WTC11 (cell line): ENCODE data around the gene TRIOBP. TPM values are rescaled to one million over a fixed set of nuclear protein-coding genes. Genes with fewer than 3 reads are reported as not detected.

ENCODE experiments used
- ATAC-seq: fragments of 200-7000 bp; cut with Tn5 transposase; 2 replicates; pipeline ENCODE4 v1.10.0; 2021; ENCODE audit warnings: mild to moderate bottlenecking, moderate library complexity
- CTCF ChIA-PET: fragments of 300-600 bp; sonication (Branson Sonifier 250); formaldehyde crosslinking; loops from one replicate; lab custom pipeline; 2021; ENCODE audit warnings: antibody characterized with exemption; lab: Charles Lee
- POLR2A ChIA-PET: fragments of 350-600 bp; sonication (Branson Sonifier 250); formaldehyde crosslinking; loops from one replicate; lab custom pipeline; 2021; ENCODE audit warnings: antibody characterized with exemption; lab: Charles Lee
- DNase-seq: peaks from one replicate; pipeline ENCODE4 v3.0.0; 2021; ENCODE audit warnings: low spot score
- H3K27ac Mint-ChIP-seq: 2 replicates; pipeline ENCODE4 v1.8.0; 2021; ENCODE audit warnings: mixed read lengths
- H3K27me3 Mint-ChIP-seq: 2 replicates; pipeline ENCODE4 v1.8.0; 2021; ENCODE audit warnings: low read depth, mild to moderate bottlenecking, moderate library complexity, mixed read lengths
- H3K36me3 Mint-ChIP-seq: 2 replicates; pipeline ENCODE4 v1.8.0; 2021; ENCODE audit warnings: mixed read lengths
- H3K4me1 Mint-ChIP-seq: 2 replicates; pipeline ENCODE4 v1.8.0; 2022; ENCODE audit warnings: mixed read lengths
- H3K4me3 Mint-ChIP-seq: 2 replicates; pipeline ENCODE4 v1.8.0; 2021; ENCODE audit warnings: mild to moderate bottlenecking, moderate library complexity, mixed read lengths
- H3K9me3 Mint-ChIP-seq: 2 replicates; pipeline ENCODE4 v1.8.0; 2021; ENCODE audit warnings: mixed read lengths
- ATF1 ChIP-seq: sonication (generic); formaldehyde crosslinking; IDR thresholded peaks from 2 replicates; pipeline ENCODE4 v1.8.1; 2023; ENCODE audit warnings: mild to moderate bottlenecking, moderate library complexity, missing genetic modification reagents
- ATF6 ChIP-seq: sonication (generic); formaldehyde crosslinking; IDR thresholded peaks from 2 replicates; pipeline ENCODE4 v1.8.1; 2023; ENCODE audit warnings: mild to moderate bottlenecking, missing genetic modification reagents
- E2F5 ChIP-seq: sonication (generic); formaldehyde crosslinking; IDR thresholded peaks from 2 replicates; pipeline ENCODE4 v1.8.1; 2022; ENCODE audit warnings: mild to moderate bottlenecking, moderate library complexity, missing genetic modification reagents
- ELF4 ChIP-seq: sonication (generic); formaldehyde crosslinking; IDR thresholded peaks from 2 replicates; pipeline ENCODE4 v1.8.1; 2022; ENCODE audit warnings: low read depth, mild to moderate bottlenecking, moderate library complexity, missing genetic modification reagents
- EMX1 ChIP-seq: fragments of 250-450 bp; sonication (Bioruptor Pico); IDR thresholded peaks from 2 replicates; pipeline ENCODE4 v1.8.0; 2021; ENCODE audit warnings: mild to moderate bottlenecking
- ESRRA ChIP-seq: sonication (generic); formaldehyde crosslinking; IDR thresholded peaks from 2 replicates; pipeline ENCODE4 v1.8.1; 2022; ENCODE audit warnings: mild to moderate bottlenecking, missing genetic modification reagents, borderline replicate concordance
- FOXK1 ChIP-seq: sonication (generic); formaldehyde crosslinking; IDR thresholded peaks from 2 replicates; pipeline ENCODE4 v1.8.0; 2022; ENCODE audit warnings: mild to moderate bottlenecking, moderate library complexity, missing genetic modification reagents
- FOXP1 ChIP-seq: sonication (generic); formaldehyde crosslinking; IDR thresholded peaks from 2 replicates; pipeline ENCODE4 v1.8.0; 2022; ENCODE audit warnings: missing genetic modification reagents, mild to moderate bottlenecking, moderate library complexity, borderline replicate concordance
- FOXP4 ChIP-seq: sonication (generic); formaldehyde crosslinking; IDR thresholded peaks from 2 replicates; pipeline ENCODE4 v1.8.0; 2022; ENCODE audit warnings: mild to moderate bottlenecking, missing genetic modification reagents
- GTF2I ChIP-seq: fragments of 250-450 bp; sonication (Bioruptor Pico); conservative IDR thresholded peaks from 2 replicates; pipeline ENCODE4 v1.4.0; 2021; ENCODE audit warnings: mild to moderate bottlenecking
- HMGXB4 ChIP-seq: sonication (generic); formaldehyde crosslinking; IDR thresholded peaks from 2 replicates; pipeline ENCODE4 v1.8.1; 2023; ENCODE audit warnings: mild to moderate bottlenecking, moderate library complexity, missing genetic modification reagents
- IRF2 ChIP-seq: sonication (generic); formaldehyde crosslinking; IDR thresholded peaks from 2 replicates; pipeline ENCODE4 v1.8.0; 2022; ENCODE audit warnings: low read depth, missing genetic modification reagents, borderline replicate concordance
- MLX ChIP-seq: sonication (generic); formaldehyde crosslinking; IDR thresholded peaks from 2 replicates; pipeline ENCODE4 v1.8.1; 2023; ENCODE audit warnings: mild to moderate bottlenecking, missing genetic modification reagents, moderate library complexity
- MXD4 ChIP-seq: fragments of 250-450 bp; sonication (Bioruptor Pico); IDR thresholded peaks from 2 replicates; pipeline ENCODE4 v1.8.0; 2021; ENCODE audit warnings: mild to moderate bottlenecking, moderate library complexity, borderline replicate concordance
- NFATC4 ChIP-seq: fragments of 250-450 bp; sonication (Bioruptor Pico); IDR thresholded peaks from 2 replicates; pipeline ENCODE4 v1.9.0; 2021; ENCODE audit warnings: mild to moderate bottlenecking
- NR3C1 ChIP-seq: sonication (generic); formaldehyde crosslinking; conservative IDR thresholded peaks from 2 replicates; pipeline ENCODE4 v1.8.1; 2023; ENCODE audit warnings: low read depth, mild to moderate bottlenecking, missing genetic modification reagents
- PREB ChIP-seq: sonication (generic); formaldehyde crosslinking; IDR thresholded peaks from 2 replicates; pipeline ENCODE4 v1.8.1; 2022; ENCODE audit warnings: mild to moderate bottlenecking, missing genetic modification reagents, moderate library complexity, borderline replicate concordance
- TEAD1 ChIP-seq: sonication (generic); formaldehyde crosslinking; IDR thresholded peaks from 2 replicates; pipeline ENCODE4 v1.8.0; 2022; ENCODE audit warnings: mild to moderate bottlenecking, missing genetic modification reagents
- TEAD4 ChIP-seq: sonication (generic); formaldehyde crosslinking; IDR thresholded peaks from 2 replicates; pipeline ENCODE4 v1.8.0; 2022; ENCODE audit warnings: mild to moderate bottlenecking, missing genetic modification reagents
- TP53 ChIP-seq: sonication (generic); formaldehyde crosslinking; IDR thresholded peaks from 2 replicates; pipeline ENCODE4 v1.8.1; 2023; ENCODE audit warnings: mild to moderate bottlenecking, missing genetic modification reagents
- USF2 ChIP-seq: sonication (generic); formaldehyde crosslinking; IDR thresholded peaks from 2 replicates; pipeline ENCODE4 v1.8.1; 2023; ENCODE audit warnings: mild to moderate bottlenecking, missing genetic modification reagents, moderate library complexity
- ZNF396 ChIP-seq: fragments of 250-450 bp; sonication (Bioruptor Pico); IDR thresholded peaks from 2 replicates; pipeline ENCODE4 v1.8.0; 2021; ENCODE audit warnings: mild to moderate bottlenecking, moderate library complexity, borderline replicate concordance
- ZNF512 ChIP-seq: sonication (generic); formaldehyde crosslinking; IDR thresholded peaks from 2 replicates; pipeline ENCODE4 v1.8.1; 2022; ENCODE audit warnings: missing genetic modification reagents, borderline replicate concordance
- total RNA-seq: library from RNA; stranded (reverse); gene quantifications from 3 replicates; pipeline ENCODE4 v1.2.3, GENCODE V29; 2021

TRIOBP gene
- total RNA-seq, 1 experiment from 2014 or later = 54.0 TPM

GRCh38 chr22:37753746-37754145, 56.9 kb downstream of the TRIOBP start:
- Mint-ChIP-seq H3K4me3 (no peak overlapping the region), H3K27ac (no peak overlapping the region), H3K36me3 (peaks cover 31% of the 10 kb centered on the region), H3K4me1 (0 out of 2 replicates have a peak, but pooled peaks cover 6% of the 10 kb centered on the region), H3K9me3 (no peaks in the 10 kb centered on the region), H3K27me3 (peaks cover 9% of the 10 kb centered on the region)
- DNase-seq (no peak), ATAC-seq (no peak)
- ChIA-PET POLR2A (interaction anchor here (0.7 kb wide), 1 partner anchor 62 kb away, joined by 7 read pairs; no protein-coding TSS in a partner anchor), CTCF (interaction anchor here (0.7 to 1.3 kb wide), 2 partner anchors 14 kb away, joined by 3 to 4 read pairs; no protein-coding TSS in a partner anchor)
- TF ChIP-seq TEAD4 (CRISPR knock-in tag) (no peak), ATF6 (CRISPR knock-in tag) (no peak), IRF2 (CRISPR knock-in tag) (no peak), EMX1 (CRISPR knock-in tag) (no peak), PREB (CRISPR knock-in tag) (no peak), NR3C1 (CRISPR knock-in tag) (no peak), ZNF396 (no peak), TEAD1 (CRISPR knock-in tag) (no peak), GTF2I (CRISPR knock-in tag) (no peak), E2F5 (CRISPR knock-in tag) (no peak)

GRCh38 chr22:37757663-37758062, 60.8 kb downstream of the TRIOBP start:
- H3K4me1 Mint-ChIP-seq = no peaks in the 10 kb centered on the region
- H3K9me3 Mint-ChIP-seq = no peaks in the 10 kb centered on the region
- CTCF ChIA-PET = interaction anchor here (1.1 to 1.3 kb wide), 2 partner anchors 60 to 114 kb away, joined by 3 to 4 read pairs; no protein-coding TSS in a partner anchor
- H3K27me3 Mint-ChIP-seq = no peaks in the 10 kb centered on the region; the same call in 1 of the 2 replicates
- no peak overlapping the region for H3K27ac Mint-ChIP-seq
- DNase-seq (no peak), ATAC-seq (no peak)
- H3K36me3 Mint-ChIP-seq = peaks cover 34% of the 10 kb centered on the region
- no peak overlapping the region for H3K4me3 Mint-ChIP-seq
- POLR2A ChIA-PET = no interaction called here
- TF ChIP-seq ESRRA = no peak
- no peak for TF ChIP-seq TP53
- TF ChIP-seq FOXP1 (CRISPR knock-in tag) = no peak
- TF ChIP-seq ZNF512 (CRISPR knock-in tag) = no peak
- no peak for TF ChIP-seq MLX (CRISPR knock-in tag)
- TF ChIP-seq MXD4 = no peak
- no peak for TF ChIP-seq FOXP4 (CRISPR knock-in tag)
- no peak for TF ChIP-seq ATF1 (CRISPR knock-in tag)
- no peak for TF ChIP-seq USF2 (CRISPR knock-in tag)
- no peak for TF ChIP-seq ELF4 (CRISPR knock-in tag)
- no peak for TF ChIP-seq NFATC4 (CRISPR knock-in tag)
- no peak for TF ChIP-seq FOXK1
- TF ChIP-seq HMGXB4 (CRISPR knock-in tag) = no peak
